Measurements from ENCODE around the gene NRG2. TPM values are rescaled to one million over a fixed set of nuclear protein-coding genes. Genes with fewer than 3 reads are reported as not detected.

The NRG2 gene
- total RNA-seq, 4 donors from 2014 or later = 4.5 to 7.0 (median 5.4) TPM

DNA sequence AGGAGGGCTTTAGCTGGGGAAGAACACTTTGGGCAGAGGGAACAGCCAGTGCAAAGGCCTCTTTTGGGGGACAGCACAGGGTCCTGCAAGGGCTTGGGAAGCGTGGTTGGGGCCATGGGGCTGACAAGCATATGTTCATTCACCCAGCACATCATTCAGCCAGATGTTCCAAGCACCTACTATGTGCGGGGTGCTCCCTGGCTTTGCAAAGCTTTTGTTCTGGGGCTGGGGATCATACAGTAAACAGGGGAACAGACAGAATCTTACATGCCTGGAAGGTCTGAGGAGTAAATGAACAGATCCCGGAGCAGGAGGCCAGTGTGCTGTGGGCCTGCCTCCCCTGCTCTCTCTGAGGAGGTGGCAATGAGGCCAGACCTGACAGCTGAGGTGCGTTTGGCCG lies 230.8 kb downstream of the NRG2 start:
- H3K27me3 ChIP-seq = no peaks in the 10 kb centered on the region
- H3K36me3 ChIP-seq = no peaks in the 10 kb centered on the region
- no peaks in the 10 kb centered on the region for H3K9me3 ChIP-seq
- TF ChIP-seq POLR2A (IDR thresholded peaks at IDR 0.05) = no peak
- TF ChIP-seq EP300 (IDR thresholded peaks at IDR 0.05) = no peak
- TF ChIP-seq, protein P1, sequence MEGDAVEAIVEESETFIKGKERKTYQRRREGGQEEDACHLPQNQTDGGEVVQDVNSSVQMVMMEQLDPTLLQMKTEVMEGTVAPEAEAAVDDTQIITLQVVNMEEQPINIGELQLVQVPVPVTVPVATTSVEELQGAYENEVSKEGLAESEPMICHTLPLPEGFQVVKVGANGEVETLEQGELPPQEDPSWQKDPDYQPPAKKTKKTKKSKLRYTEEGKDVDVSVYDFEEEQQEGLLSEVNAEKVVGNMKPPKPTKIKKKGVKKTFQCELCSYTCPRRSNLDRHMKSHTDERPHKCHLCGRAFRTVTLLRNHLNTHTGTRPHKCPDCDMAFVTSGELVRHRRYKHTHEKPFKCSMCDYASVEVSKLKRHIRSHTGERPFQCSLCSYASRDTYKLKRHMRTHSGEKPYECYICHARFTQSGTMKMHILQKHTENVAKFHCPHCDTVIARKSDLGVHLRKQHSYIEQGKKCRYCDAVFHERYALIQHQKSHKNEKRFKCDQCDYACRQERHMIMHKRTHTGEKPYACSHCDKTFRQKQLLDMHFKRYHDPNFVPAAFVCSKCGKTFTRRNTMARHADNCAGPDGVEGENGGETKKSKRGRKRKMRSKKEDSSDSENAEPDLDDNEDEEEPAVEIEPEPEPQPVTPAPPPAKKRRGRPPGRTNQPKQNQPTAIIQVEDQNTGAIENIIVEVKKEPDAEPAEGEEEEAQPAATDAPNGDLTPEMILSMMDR (IDR thresholded peaks at IDR 0.05) = no peak
- TF ChIP-seq POLR2AphosphoS5 (IDR thresholded peaks at IDR 0.05) = no peak
- no peak overlapping the region for H3K27ac ChIP-seq
- H3K4me1 ChIP-seq = no peaks in the 10 kb centered on the region
- no peak for DNase-seq (ENCODE audit: low spot score in 2 of 2)
- no peak overlapping the region for H3K4me3 ChIP-seq
- WGBS = 89% methylated on average over 5 of the region's 5 CpGs

- WGBS = 50% methylated on average over 2 of the region's 2 CpGs
- no peaks in the 10 kb centered on the region for H3K4me1 ChIP-seq
Observed at GRCh38 chr5:139811274-139811607, 231.9 kb downstream of the NRG2 start.

GRCh38 chr5:139810341-139811273 lies 232.5 kb downstream of the NRG2 start:
- no peaks in the 10 kb centered on the region for H3K27me3 ChIP-seq
- TF ChIP-seq POLR2A (IDR thresholded peaks at IDR 0.05) = no peak
- TF ChIP-seq EP300 (IDR thresholded peaks at IDR 0.05) = no peak
- TF ChIP-seq, protein P1 (IDR thresholded peaks at IDR 0.05) = no peak
- TF ChIP-seq POLR2AphosphoS5 (IDR thresholded peaks at IDR 0.05) = no peak
- H3K4me3 ChIP-seq = no peak overlapping the region
- H3K36me3 ChIP-seq = no peaks in the 10 kb centered on the region
- H3K9me3 ChIP-seq = no peaks in the 10 kb centered on the region
- no peaks in the 10 kb centered on the region for H3K4me1 ChIP-seq
- DNase-seq (ENCODE audit: low spot score in 2 of 2) = no peak
- 87% methylated on average over 7 of the region's 8 CpGs for WGBS
- H3K27ac ChIP-seq = no peak overlapping the region

More at GRCh38 chr5:139811274-139811607, 231.9 kb downstream of the NRG2 start:
- no peak for TF ChIP-seq POLR2A (IDR thresholded peaks at IDR 0.05)
- TF ChIP-seq, protein P1 (IDR thresholded peaks at IDR 0.05) = no peak
- no peak for TF ChIP-seq EP300 (IDR thresholded peaks at IDR 0.05)
- TF ChIP-seq POLR2AphosphoS5 (IDR thresholded peaks at IDR 0.05) = no peak
- H3K36me3 ChIP-seq = no peaks in the 10 kb centered on the region
- H3K27me3 ChIP-seq = no peaks in the 10 kb centered on the region
- no peak overlapping the region for H3K27ac ChIP-seq
- DNase-seq (ENCODE audit: low spot score in 2 of 2) = no peak
- no peak overlapping the region for H3K4me3 ChIP-seq
- H3K9me3 ChIP-seq = no peaks in the 10 kb centered on the region

GRCh38 chr5:139809331-139809810 lies 233.7 kb downstream of the NRG2 start:
- Histone ChIP-seq H3K36me3 (no peaks in the 10 kb centered on the region), H3K4me1 (no peaks in the 10 kb centered on the region), H3K27ac (no peak overlapping the region), H3K9me3 (no peaks in the 10 kb centered on the region), H3K4me3 (no peak overlapping the region), H3K27me3 (no peaks in the 10 kb centered on the region)
- no peak for DNase-seq (ENCODE audit: low spot score in 2 of 2)
- WGBS = 90% methylated on average over 2 of the region's 11 CpGs
- TF ChIP-seq POLR2AphosphoS5 (IDR thresholded peaks at IDR 0.05) (no peak), POLR2A (IDR thresholded peaks at IDR 0.05) (no peak), EP300 (IDR thresholded peaks at IDR 0.05) (no peak)
- TF ChIP-seq, protein P1 (IDR thresholded peaks at IDR 0.05) = no peak
